Fibroblast of upper back skin (primary cell): Measurements from ENCODE around the gene DYNLT1.
"Not testable (repeated sequence)": the region's sequence is repeated elsewhere in the genome, so short reads cannot be mapped to it uniquely, and the experiment has no call there.

ENCODE experiments used
- DNase-seq: peaks from one replicate; pipeline ENCODE4 v3.0.0-alpha.2; 2013

Gene DYNLT1

GRCh38 chr6:158621694-158622544 is 22.6 kb downstream of the DYNLT1 start:
- DNase-seq: no peak

GRCh38 chr6:158620963-158621693 is 23.4 kb downstream of the DYNLT1 start:
- DNase-seq: no peak

GRCh38 chr6:158619922-158620801 is 24.4 kb downstream of the DYNLT1 start:
- DNase-seq: no peak

- not testable (repeated sequence) for DNase-seq
These were observed 26.3 kb downstream of the DYNLT1 start for GRCh38 chr6:158618289-158618688.

GRCh38 chr6:158614606-158615005 is 29.9 kb downstream of the DYNLT1 start:
- not testable (repeated sequence) for DNase-seq

- no peak for DNase-seq
These were observed 32.8 kb downstream of the DYNLT1 start for GRCh38 chr6:158611541-158612370.

- no peak for DNase-seq
These were observed 33.5 kb downstream of the DYNLT1 start for GRCh38 chr6:158611039-158611438.

- no peak for DNase-seq
These were observed 34.1 kb downstream of the DYNLT1 start for GRCh38 chr6:158610319-158610968.

GRCh38 chr6:158609455-158610155 is 34.9 kb downstream of the DYNLT1 start:
- DNase-seq: no peak

- DNase-seq: no peak
These were observed 36.3 kb downstream of the DYNLT1 start for GRCh38 chr6:158608221-158608620.

- DNase-seq: no peak
These were observed 37.0 kb downstream of the DYNLT1 start for GRCh38 chr6:158607411-158608170.

GRCh38 chr6:158606935-158607334 is 37.6 kb downstream of the DYNLT1 start:
- no peak for DNase-seq

GRCh38 chr6:158606011-158606410 is 38.5 kb downstream of the DYNLT1 start:
- not testable (repeated sequence) for DNase-seq

GRCh38 chr6:158605266-158605878 is 39.2 kb downstream of the DYNLT1 start:
- peak; percentile 76 for DNase-seq

GRCh38 chr6:158604048-158604406 is 40.5 kb downstream of the DYNLT1 start:
- DNase-seq: no peak

GRCh38 chr6:158603261-158604047 is 41.1 kb downstream of the DYNLT1 start:
- DNase-seq: no peak

- DNase-seq: no peak
These were observed 44.9 kb downstream of the DYNLT1 start for GRCh38 chr6:158599635-158600034.

- DNase-seq: no peak
These were observed 47.0 kb downstream of the DYNLT1 start for GRCh38 chr6:158597565-158597964.

- no peak for DNase-seq
These were observed 47.7 kb downstream of the DYNLT1 start for GRCh38 chr6:158596861-158597260.
